GM12872 (cell line): ENCODE data around the gene SSH2.

ENCODE experiments used
- TF ChIP-seq, protein P1 (sequence below): IDR thresholded peaks from 3 replicates; pipeline ENCODE4 v1.5.1; 2011; ENCODE audit warnings: low read depth, mild to moderate bottlenecking, low read length, moderate library complexity; ENCODE audit not compliant: insufficient read depth

Gene SSH2

DNA sequence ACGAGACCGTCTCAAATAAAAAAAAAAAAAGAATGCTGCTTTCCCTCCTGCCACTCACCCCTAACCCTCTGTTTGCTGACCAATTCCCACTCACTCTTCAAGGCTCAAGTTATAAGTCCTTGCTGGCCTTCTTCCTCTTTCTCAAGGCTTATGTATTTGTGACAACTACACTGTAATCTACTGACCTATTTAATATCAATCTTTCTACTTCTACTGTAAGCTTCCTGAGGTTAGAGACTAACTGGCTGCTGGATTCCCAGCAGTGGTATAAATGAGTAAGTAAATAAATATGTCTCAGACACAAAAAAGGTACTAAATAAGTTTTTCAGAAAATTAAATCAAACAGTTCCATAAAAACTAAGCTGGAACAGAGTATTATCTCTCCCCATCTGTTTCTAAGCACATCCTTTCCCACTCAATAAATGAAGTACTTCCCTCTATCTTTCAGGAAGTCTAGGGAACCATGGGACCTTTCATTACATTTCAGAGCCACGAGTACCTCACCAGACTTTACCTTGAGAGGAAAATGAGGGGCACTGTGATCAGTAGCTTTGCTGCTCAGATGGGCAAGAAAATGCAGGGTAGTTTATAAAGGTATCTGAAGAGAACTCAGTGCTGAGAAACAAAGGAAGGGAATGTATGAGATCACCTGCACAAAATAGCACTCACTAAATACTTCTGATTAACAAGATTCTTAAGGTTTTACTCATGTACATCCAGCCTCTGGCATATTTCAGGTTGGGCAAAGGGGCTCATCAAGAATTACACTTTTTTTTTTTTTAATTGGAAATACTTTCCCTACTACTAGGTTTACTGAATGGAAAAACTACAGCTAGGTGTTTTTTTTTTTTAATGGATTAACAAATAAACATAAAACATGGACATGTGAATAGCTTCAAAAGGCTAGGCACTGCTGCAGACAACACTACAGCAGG lies 10.8 kb downstream of the SSH2 start:
- TF ChIP-seq, protein P1, sequence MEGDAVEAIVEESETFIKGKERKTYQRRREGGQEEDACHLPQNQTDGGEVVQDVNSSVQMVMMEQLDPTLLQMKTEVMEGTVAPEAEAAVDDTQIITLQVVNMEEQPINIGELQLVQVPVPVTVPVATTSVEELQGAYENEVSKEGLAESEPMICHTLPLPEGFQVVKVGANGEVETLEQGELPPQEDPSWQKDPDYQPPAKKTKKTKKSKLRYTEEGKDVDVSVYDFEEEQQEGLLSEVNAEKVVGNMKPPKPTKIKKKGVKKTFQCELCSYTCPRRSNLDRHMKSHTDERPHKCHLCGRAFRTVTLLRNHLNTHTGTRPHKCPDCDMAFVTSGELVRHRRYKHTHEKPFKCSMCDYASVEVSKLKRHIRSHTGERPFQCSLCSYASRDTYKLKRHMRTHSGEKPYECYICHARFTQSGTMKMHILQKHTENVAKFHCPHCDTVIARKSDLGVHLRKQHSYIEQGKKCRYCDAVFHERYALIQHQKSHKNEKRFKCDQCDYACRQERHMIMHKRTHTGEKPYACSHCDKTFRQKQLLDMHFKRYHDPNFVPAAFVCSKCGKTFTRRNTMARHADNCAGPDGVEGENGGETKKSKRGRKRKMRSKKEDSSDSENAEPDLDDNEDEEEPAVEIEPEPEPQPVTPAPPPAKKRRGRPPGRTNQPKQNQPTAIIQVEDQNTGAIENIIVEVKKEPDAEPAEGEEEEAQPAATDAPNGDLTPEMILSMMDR, result no peak

DNA sequence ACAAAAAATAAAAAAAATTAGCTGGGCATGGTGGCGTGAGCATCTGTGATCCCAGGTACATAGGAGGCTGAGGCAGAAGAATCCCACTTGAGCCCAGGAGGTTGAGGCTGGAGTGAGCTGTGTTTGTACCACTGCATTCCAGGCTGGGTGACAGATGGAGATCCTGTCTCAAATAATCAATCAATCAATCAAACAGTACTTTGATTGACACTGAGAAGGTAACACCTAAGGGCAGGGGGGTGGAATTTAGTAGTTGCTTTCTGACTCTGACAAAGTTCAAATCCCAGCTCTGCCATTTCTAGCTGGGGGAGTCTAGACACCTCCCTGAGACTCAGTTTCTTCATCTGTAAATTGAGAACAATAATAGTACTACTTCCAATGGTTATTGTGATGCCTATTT lies 12.0 kb downstream of the SSH2 start:
- TF ChIP-seq, protein P1, result no peak

DNA sequence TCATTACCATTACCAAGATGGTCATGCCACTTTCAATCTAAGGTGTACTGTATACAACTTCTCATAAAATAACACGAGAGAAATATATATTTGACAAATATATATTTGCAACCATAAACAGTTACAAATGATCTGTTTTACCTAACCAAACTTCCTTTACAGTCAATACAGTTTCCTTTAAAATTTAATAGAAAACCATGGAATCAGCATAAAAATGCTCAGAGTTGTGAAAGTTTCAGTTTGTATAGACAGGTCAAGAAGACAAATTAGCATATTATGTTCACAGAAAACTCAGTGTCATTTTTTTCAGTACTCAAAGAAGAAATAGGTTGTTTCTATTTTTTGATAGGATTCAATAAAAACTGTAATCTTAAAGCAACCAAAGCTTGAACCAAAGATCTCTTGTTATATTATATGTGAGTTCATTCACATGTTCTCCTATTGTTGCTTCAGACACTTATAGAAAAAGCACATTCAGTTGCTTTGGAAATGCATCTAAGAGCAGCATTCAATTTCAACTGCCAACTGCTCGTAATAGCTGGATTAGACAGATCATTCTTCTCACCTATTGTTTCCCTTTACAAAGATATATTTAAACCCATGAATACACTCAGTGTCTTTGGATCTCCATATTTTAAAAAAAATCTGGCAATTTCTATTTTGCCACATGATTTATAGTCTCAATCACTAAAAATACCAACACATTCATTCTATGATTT lies 15.1 kb downstream of the SSH2 start:
- TF ChIP-seq, protein P1, result no peak

- TF ChIP-seq, protein P1, result no peak
Measured at GRCh38 chr17:29911641-29912177, 18.3 kb downstream of the SSH2 start.

DNA sequence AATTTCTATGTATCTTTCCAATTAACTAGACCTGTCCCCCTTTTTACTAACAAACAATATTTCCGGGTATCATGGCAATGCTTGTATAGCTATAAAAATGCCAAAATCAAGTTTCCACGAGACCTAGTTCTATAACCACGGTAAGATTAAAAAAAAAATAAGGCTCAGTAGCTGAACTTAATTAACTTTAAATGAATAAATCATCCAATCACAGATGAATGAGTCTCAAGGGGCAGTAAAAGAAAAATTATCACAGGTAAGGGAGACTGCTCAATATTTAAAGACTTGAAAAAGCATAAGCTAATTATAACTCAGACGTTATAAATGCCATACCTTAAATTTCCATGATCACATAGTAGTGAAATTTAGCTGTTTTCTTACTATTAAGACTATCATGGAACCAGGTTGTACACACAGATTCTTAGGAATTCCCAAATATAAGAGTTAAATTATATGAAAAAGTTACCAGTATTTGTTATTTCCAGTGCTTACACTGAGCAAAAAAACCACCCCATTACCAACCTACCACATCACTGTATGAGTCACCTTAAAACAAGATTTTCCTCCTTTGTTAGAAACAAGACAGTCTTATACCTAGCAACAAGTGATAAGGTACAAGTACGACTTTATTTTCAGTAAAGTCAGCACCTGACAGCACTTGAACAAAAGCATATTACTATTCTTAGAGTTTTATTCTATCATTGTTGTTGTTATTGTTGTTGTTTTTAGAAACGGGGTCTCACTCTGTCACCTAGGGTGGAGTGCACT lies 20.6 kb downstream of the SSH2 start:
- TF ChIP-seq, protein P1, result no peak

- TF ChIP-seq, protein P1, result no peak
Measured at GRCh38 chr17:29906969-29907368, 23.1 kb downstream of the SSH2 start.

DNA sequence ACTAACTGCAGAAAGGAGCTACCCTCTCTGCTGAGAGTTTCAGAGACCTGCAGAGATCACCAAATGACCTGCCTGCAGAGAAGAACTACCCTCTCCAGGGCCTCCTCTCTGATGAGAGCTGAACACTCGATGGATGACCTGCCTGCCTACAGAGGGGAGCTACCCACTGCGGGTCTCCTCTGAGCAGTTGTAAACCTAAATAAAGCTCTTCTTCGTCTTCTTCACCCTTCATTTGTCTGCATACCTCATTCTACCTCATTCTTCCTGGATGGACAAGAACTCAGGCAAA lies 24.2 kb downstream of the SSH2 start:
- TF ChIP-seq, protein P1, result no peak
